ENCODE results near the gene MGLL. TPM values are rescaled to one million over a fixed set of nuclear protein-coding genes. Genes with fewer than 3 reads are reported as not detected.

MGLL gene
- total RNA-seq, 1 experiment from 2014 or later, result 6.8 TPM

DNA sequence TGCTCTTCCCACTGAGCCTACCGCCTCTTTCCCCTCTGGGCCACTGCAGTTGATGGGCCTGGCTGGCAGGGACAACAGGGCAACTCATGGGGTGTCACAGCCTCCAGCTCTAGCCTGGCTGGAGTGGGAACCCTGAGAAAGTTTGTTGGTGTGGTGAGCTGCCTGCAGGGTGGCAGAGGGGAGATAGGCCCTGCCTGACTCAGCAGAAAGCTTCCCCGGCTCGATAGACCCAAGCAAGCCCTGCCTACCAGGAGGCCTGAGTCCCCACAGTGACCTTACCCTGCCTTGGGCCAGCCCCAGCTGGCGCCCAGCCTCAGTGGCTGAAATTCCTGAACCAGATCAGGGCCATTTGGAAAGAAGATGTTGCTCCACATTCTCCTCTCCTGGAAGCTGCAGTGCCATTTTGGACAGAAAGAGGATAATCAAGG, 120.2 kb downstream of the MGLL start:
- Histone ChIP-seq H2AFZ (ENCODE audit: low read depth, low read length, poor library complexity, severe bottlenecking) (no peak overlapping the region), H3K9me2 (ENCODE audit: insufficient read depth) (no peaks in the 10 kb centered on the region), H3K9ac (ENCODE audit: low read length) (no peak overlapping the region), H3K9me3 (ENCODE audit: control insufficient read depth in 1 of 2, insufficient read depth in 1 of 2, low read depth in 1 of 2, low read length in 2 of 2) (0 out of 4 replicates have a peak, but pooled peaks cover 0 to 5% of the 10 kb centered on the region in 2 experiments), H3K4me3 (replicated peaks in 1 of 2; ENCODE audit: low read depth in 1 of 2, low read length in 2 of 2) (no peak overlapping the region), H3K4me2 (ENCODE audit: low read length) (no peak overlapping the region), H4K20me1 (ENCODE audit: insufficient read depth) (no peaks in the 10 kb centered on the region), H3K27ac (ENCODE audit: low read depth, low read length) (no peak overlapping the region), H3K79me2 (ENCODE audit: insufficient read depth, low read length) (no peaks in the 10 kb centered on the region), H3K36me3 (ENCODE audit: control insufficient read depth in 1 of 2, insufficient read depth in 2 of 2, low read length in 2 of 2) (no peaks in the 10 kb centered on the region), H3K27me3 (ENCODE audit: insufficient read depth, low read length) (no peaks in the 10 kb centered on the region), H3K4me1 (ENCODE audit: control insufficient read depth in 1 of 2, insufficient read depth in 2 of 2, low read length in 2 of 2) (peaks cover 0 to 18% of the 10 kb centered on the region in 2 experiments; a peak in 2 of 4 replicates)
- TF ChIP-seq EGR1 (IDR thresholded peaks at IDR 0.05; ENCODE audit: low read depth) (no peak), ZNF274 (IDR thresholded peaks at IDR 0.05; ENCODE audit: low read depth, low read length) (no peak), CTCF (IDR thresholded peaks at IDR 0.05 in 2 of 3, conservative IDR thresholded peaks at IDR 0.05 in 1 of 3; ENCODE audit: borderline replicate concordance in 1 of 3, insufficient read depth in 1 of 3, low read depth in 2 of 3, low read length in 2 of 3) (no peak), EZH2 (IDR thresholded peaks at IDR 0.05) (no peak), FOSL1 (IDR thresholded peaks at IDR 0.05; ENCODE audit: low read depth) (no peak), SIN3A (IDR thresholded peaks at IDR 0.05; ENCODE audit: low read depth) (no peak), CBX3 (IDR thresholded peaks at IDR 0.05; ENCODE audit: low read depth) (no peak)
- TF ChIP-seq, protein P1, sequence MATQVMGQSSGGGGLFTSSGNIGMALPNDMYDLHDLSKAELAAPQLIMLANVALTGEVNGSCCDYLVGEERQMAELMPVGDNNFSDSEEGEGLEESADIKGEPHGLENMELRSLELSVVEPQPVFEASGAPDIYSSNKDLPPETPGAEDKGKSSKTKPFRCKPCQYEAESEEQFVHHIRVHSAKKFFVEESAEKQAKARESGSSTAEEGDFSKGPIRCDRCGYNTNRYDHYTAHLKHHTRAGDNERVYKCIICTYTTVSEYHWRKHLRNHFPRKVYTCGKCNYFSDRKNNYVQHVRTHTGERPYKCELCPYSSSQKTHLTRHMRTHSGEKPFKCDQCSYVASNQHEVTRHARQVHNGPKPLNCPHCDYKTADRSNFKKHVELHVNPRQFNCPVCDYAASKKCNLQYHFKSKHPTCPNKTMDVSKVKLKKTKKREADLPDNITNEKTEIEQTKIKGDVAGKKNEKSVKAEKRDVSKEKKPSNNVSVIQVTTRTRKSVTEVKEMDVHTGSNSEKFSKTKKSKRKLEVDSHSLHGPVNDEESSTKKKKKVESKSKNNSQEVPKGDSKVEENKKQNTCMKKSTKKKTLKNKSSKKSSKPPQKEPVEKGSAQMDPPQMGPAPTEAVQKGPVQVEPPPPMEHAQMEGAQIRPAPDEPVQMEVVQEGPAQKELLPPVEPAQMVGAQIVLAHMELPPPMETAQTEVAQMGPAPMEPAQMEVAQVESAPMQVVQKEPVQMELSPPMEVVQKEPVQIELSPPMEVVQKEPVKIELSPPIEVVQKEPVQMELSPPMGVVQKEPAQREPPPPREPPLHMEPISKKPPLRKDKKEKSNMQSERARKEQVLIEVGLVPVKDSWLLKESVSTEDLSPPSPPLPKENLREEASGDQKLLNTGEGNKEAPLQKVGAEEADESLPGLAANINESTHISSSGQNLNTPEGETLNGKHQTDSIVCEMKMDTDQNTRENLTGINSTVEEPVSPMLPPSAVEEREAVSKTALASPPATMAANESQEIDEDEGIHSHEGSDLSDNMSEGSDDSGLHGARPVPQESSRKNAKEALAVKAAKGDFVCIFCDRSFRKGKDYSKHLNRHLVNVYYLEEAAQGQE (IDR thresholded peaks at IDR 0.05; ENCODE audit: low read depth), result no peak
- intact Hi-C loops (cut with micrococcal nuclease), result no loop called here
- BruUV-seq (replicated peaks), result no TSS peak
- ChIA-PET POLR2A (no interaction called here), RAD21 (ENCODE audit: low non-redundant PET in 1 of 2, low total read pairs in 2 of 2, uncharacterized antibody in 2 of 2, unreplicated experiment in 2 of 2) (no interaction called here), CTCF (no interaction called here)
- ATAC-seq (no peak), DNase-seq (ENCODE audit: low read depth, low spot score) (no peak)
